Measurements from ENCODE around the gene CCDC137.
A peak's percentile ranks its signal among the peaks of the same experiment; 100 is the strongest.

- TF ChIP-seq CTCF (IDR thresholded peaks at IDR 0.05; ENCODE audit: poor library complexity, severe bottlenecking) (no peak), MXI1 (conservative IDR thresholded peaks at IDR 0.05; ENCODE audit: poor library complexity, severe bottlenecking) (peak; percentile 76), TAF1 (IDR thresholded peaks at IDR 0.05; ENCODE audit: low read depth) (peak; percentile 70), EP300 (conservative IDR thresholded peaks at IDR 0.05; ENCODE audit: poor library complexity, severe bottlenecking) (peak; percentile 56)
These were observed 17.3 kb downstream of the CCDC137 start, which contains the start of the genes ARL16 and HGS for GRCh38 chr17:81683584-81684441.
